ENCODE results near the gene SYNE2. TPM values are rescaled to one million over a fixed set of nuclear protein-coding genes. Genes with fewer than 3 reads are reported as not detected.

Gene SYNE2
- total RNA-seq, 1 experiment from 2014 or later: 71.1 TPM

DNA sequence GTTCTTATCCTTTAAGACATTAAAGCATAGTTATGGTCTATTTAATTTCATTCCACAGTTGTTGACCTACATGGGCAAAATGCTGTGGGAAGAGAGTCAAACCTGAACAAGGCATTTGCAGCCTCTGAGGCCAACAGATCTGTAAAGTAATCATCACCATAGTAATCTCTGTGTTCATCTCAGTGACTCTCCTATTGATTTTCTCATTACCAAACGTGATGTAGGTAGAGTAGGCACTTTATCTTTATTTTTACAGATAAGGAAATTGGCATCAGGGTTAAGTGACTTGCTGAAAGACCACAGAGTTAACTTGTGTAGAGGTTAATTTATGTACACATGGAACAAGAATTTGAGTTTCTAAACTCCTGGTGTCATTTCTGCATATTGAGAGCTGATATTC is 238.4 kb downstream of the SYNE2 start:
- CTCF ChIA-PET: no interaction called here
- no peak overlapping the region for H3K4me3 Mint-ChIP-seq

DNA sequence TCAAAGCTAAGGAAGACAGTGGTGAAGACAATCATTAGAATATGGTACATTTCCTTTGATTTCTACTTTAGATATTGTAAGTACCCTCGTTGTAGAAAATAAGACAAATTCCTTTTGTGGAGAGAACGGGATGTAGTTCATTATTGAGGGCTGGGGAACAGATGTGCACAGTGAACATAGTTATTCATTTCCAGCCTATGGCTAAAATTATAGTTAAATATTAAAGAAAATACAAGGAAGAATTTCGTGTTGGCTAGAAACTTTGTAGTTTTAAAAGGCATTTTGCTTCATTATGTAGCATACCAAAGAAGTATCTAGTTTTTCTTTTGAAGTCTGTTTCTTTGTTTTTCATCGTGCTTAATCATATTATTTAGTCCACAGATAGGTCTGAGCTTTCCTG is 239.5 kb downstream of the SYNE2 start:
- CTCF ChIA-PET: no interaction called here
- DNase-seq (ENCODE audit: low spot score): no peak
- no peak for ATAC-seq
- no peak for TF ChIP-seq TCF7 (CRISPR knock-in tag; IDR thresholded peaks at IDR 0.05; ENCODE audit: low read depth)
- TF ChIP-seq TEAD4 (CRISPR knock-in tag; IDR thresholded peaks at IDR 0.05): no peak
- TF ChIP-seq, protein P1, sequence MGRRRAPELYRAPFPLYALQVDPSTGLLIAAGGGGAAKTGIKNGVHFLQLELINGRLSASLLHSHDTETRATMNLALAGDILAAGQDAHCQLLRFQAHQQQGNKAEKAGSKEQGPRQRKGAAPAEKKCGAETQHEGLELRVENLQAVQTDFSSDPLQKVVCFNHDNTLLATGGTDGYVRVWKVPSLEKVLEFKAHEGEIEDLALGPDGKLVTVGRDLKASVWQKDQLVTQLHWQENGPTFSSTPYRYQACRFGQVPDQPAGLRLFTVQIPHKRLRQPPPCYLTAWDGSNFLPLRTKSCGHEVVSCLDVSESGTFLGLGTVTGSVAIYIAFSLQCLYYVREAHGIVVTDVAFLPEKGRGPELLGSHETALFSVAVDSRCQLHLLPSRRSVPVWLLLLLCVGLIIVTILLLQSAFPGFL (CRISPR knock-in tag; IDR thresholded peaks at IDR 0.05; ENCODE audit: borderline replicate concordance): no peak
- TF ChIP-seq, protein P2, sequence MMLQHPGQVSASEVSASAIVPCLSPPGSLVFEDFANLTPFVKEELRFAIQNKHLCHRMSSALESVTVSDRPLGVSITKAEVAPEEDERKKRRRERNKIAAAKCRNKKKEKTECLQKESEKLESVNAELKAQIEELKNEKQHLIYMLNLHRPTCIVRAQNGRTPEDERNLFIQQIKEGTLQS (CRISPR knock-in tag; conservative IDR thresholded peaks at IDR 0.05): no peak
- Mint-ChIP-seq H3K9me3 (no peaks in the 10 kb centered on the region), H3K27ac (no peak overlapping the region), H3K27me3 (ENCODE audit: low read depth) (no peaks in the 10 kb centered on the region), H3K4me1 (peaks cover 28% of the 10 kb centered on the region), H3K4me3 (no peak overlapping the region), H3K36me3 (peaks cover 8% of the 10 kb centered on the region)
- POLR2A ChIA-PET: no interaction called here

More for the DNA sequence above, 238.4 kb downstream of the SYNE2 start:
- Mint-ChIP-seq H3K9me3 (no peaks in the 10 kb centered on the region), H3K27ac (no peak overlapping the region), H3K4me1 (peaks cover 28% of the 10 kb centered on the region), H3K36me3 (peaks cover 8% of the 10 kb centered on the region), H3K27me3 (ENCODE audit: low read depth) (no peaks in the 10 kb centered on the region)
- no peak for DNase-seq (ENCODE audit: low spot score)
- TF ChIP-seq MYBL2 (CRISPR knock-in tag; IDR thresholded peaks at IDR 0.05) (no peak), ETV6 (CRISPR knock-in tag; IDR thresholded peaks at IDR 0.05) (no peak)
- POLR2A ChIA-PET: no interaction called here
- no peak for ATAC-seq

DNA sequence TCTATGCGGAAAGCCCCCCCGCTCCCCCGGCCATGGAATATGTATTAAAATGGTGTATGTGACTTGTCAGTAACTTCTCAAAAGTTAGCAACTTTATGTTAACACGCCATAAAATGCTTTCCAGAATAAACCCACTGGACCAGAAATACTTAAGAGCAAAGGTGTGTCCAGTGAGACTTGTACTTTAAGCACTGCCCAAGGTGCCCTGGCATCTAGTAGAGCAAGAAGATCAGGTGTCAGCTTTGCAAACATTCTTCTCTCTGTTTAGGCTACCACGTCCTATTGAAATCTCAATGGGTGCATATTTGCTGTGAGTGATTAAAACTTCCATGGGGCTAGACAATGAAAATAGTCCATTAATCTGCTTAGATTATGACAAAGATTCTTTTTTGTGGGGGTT is 240.1 kb downstream of the SYNE2 start:
- peaks cover 8% of the 10 kb centered on the region for H3K36me3 Mint-ChIP-seq
- no peak overlapping the region for H3K4me3 Mint-ChIP-seq
- no peaks in the 10 kb centered on the region for H3K9me3 Mint-ChIP-seq
- no peak overlapping the region for H3K27ac Mint-ChIP-seq
- H3K4me1 Mint-ChIP-seq: peaks cover 28% of the 10 kb centered on the region
- TF ChIP-seq, protein P3, sequence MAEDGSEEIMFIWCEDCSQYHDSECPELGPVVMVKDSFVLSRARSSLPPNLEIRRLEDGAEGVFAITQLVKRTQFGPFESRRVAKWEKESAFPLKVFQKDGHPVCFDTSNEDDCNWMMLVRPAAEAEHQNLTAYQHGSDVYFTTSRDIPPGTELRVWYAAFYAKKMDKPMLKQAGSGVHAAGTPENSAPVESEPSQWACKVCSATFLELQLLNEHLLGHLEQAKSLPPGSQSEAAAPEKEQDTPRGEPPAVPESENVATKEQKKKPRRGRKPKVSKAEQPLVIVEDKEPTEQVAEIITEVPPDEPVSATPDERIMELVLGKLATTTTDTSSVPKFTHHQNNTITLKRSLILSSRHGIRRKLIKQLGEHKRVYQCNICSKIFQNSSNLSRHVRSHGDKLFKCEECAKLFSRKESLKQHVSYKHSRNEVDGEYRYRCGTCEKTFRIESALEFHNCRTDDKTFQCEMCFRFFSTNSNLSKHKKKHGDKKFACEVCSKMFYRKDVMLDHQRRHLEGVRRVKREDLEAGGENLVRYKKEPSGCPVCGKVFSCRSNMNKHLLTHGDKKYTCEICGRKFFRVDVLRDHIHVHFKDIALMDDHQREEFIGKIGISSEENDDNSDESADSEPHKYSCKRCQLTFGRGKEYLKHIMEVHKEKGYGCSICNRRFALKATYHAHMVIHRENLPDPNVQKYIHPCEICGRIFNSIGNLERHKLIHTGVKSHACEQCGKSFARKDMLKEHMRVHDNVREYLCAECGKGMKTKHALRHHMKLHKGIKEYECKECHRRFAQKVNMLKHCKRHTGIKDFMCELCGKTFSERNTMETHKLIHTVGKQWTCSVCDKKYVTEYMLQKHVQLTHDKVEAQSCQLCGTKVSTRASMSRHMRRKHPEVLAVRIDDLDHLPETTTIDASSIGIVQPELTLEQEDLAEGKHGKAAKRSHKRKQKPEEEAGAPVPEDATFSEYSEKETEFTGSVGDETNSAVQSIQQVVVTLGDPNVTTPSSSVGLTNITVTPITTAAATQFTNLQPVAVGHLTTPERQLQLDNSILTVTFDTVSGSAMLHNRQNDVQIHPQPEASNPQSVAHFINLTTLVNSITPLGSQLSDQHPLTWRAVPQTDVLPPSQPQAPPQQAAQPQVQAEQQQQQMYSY (CRISPR knock-in tag; IDR thresholded peaks at IDR 0.05): no peak
- DNase-seq (ENCODE audit: low spot score): no peak
- ChIA-PET POLR2A (no interaction called here), CTCF (no interaction called here)
- no peaks in the 10 kb centered on the region for H3K27me3 Mint-ChIP-seq (ENCODE audit: low read depth)
- ATAC-seq: no peak

DNA sequence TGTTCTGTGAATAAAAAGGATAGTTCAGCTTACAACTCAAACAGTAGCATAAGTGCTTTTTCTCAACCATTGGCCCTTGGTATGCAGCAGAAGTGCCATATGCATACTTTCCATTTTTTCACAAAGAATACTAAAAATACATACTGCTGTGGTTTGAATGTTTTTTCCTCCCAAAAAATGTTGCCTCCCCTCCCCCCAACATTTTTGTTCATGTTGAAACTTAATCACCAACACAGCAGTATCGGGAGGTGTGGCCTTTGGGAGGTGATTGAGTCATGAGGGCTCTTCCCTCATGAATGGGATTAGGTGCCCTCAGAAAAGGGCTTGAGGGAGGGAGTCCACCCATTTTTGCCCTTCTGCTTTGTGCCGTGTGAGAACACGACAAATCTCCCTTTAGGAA is 242.8 kb downstream of the SYNE2 start:
- Mint-ChIP-seq H3K9me3 (peaks cover 3% of the 10 kb centered on the region), H3K27ac (peak overlapping the region; percentile 84), H3K36me3 (peaks cover 19% of the 10 kb centered on the region), H3K4me1 (peaks cover 18% of the 10 kb centered on the region), H3K27me3 (ENCODE audit: low read depth) (no peaks in the 10 kb centered on the region), H3K4me3 (no peak overlapping the region)
- no peak for DNase-seq (ENCODE audit: low spot score)
- ChIA-PET POLR2A (no interaction called here), CTCF (no interaction called here)
- ATAC-seq: no peak
- TF ChIP-seq TP53 (CRISPR knock-in tag; IDR thresholded peaks at IDR 0.05) (no peak), TCF7 (CRISPR knock-in tag; IDR thresholded peaks at IDR 0.05; ENCODE audit: low read depth) (no peak), ZNF232 (CRISPR knock-in tag; IDR thresholded peaks at IDR 0.05) (no peak), SMAD4 (CRISPR knock-in tag; IDR thresholded peaks at IDR 0.05) (no peak), ZNF219 (CRISPR knock-in tag; IDR thresholded peaks at IDR 0.05; ENCODE audit: borderline replicate concordance) (no peak), GTF2I (CRISPR knock-in tag; conservative IDR thresholded peaks at IDR 0.05) (no peak), ZNF317 (CRISPR knock-in tag; IDR thresholded peaks at IDR 0.05; ENCODE audit: borderline replicate concordance, low read depth) (no peak)
- TF ChIP-seq, protein P1 (CRISPR knock-in tag; IDR thresholded peaks at IDR 0.05; ENCODE audit: borderline replicate concordance): no peak
- TF ChIP-seq, protein P4, sequence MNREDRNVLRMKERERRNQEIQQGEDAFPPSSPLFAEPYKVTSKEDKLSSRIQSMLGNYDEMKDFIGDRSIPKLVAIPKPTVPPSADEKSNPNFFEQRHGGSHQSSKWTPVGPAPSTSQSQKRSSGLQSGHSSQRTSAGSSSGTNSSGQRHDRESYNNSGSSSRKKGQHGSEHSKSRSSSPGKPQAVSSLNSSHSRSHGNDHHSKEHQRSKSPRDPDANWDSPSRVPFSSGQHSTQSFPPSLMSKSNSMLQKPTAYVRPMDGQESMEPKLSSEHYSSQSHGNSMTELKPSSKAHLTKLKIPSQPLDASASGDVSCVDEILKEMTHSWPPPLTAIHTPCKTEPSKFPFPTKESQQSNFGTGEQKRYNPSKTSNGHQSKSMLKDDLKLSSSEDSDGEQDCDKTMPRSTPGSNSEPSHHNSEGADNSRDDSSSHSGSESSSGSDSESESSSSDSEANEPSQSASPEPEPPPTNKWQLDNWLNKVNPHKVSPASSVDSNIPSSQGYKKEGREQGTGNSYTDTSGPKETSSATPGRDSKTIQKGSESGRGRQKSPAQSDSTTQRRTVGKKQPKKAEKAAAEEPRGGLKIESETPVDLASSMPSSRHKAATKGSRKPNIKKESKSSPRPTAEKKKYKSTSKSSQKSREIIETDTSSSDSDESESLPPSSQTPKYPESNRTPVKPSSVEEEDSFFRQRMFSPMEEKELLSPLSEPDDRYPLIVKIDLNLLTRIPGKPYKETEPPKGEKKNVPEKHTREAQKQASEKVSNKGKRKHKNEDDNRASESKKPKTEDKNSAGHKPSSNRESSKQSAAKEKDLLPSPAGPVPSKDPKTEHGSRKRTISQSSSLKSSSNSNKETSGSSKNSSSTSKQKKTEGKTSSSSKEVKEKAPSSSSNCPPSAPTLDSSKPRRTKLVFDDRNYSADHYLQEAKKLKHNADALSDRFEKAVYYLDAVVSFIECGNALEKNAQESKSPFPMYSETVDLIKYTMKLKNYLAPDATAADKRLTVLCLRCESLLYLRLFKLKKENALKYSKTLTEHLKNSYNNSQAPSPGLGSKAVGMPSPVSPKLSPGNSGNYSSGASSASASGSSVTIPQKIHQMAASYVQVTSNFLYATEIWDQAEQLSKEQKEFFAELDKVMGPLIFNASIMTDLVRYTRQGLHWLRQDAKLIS (CRISPR knock-in tag; IDR thresholded peaks at IDR 0.05; ENCODE audit: borderline replicate concordance): no peak
